Left cardiac atrium (tissue), 4 donors: ENCODE data around the gene SMIM13. TPM values are rescaled to one million over a fixed set of nuclear protein-coding genes. Genes with fewer than 3 reads are reported as not detected.
A peak's percentile ranks its signal among the peaks of the same experiment; 100 is the strongest.

ENCODE experiments used
- ATAC-seq, 2 donors: fragments of 200-7000 bp; cut with Tn5 transposase; one replicate each; pipeline ENCODE4 v1.9.1; 2020; ENCODE audit warnings: mild to moderate bottlenecking in 2 of 2, moderate library complexity in 2 of 2
- DNase-seq: peaks from one replicate; pipeline ENCODE4 v3.0.0-alpha.2; 2020
- intact Hi-C, 2 donors: fragments of 100-400 bp; cut with DNase I; formaldehyde crosslinking; loops; one replicate each; pipeline versions ENCODE4 v1.14.1 to v1.15.1; 2022 to 2023
- total RNA-seq, 2 donors: library from RNA; stranded (reverse); fragmentation: NEBNext Ultra II Directional; extraction: Animal tissue kit (Norgen Biotek cat#: 25700); gene quantifications; one replicate each; pipeline ENCODE4 v1.2.1, GENCODE V29; 2021
- donor health status: DM: no; HTN: yes; CAD: no.
- donor health status: DM: no; HTN: yes; CAD: no; lungs with severe emphysema.
- donor health status: DM: yes; HTN: yes; CAD: no.
- donor health status: Dilated cardiomyopathy.

SMIM13 gene
- total RNA-seq, 2 donors from 2014 or later, result 10.9 to 11.3 TPM

- no peak for ATAC-seq
- DNase-seq, result no peak
- intact Hi-C loops, result loop anchor here in 1 of 2 donors (5.0 kb wide), 1 partner anchor 435 kb away; no protein-coding TSS in a partner anchor
Observed at GRCh38 chr6:11142296-11143027, 48.8 kb downstream of the SMIM13 start.

GRCh38 chr6:11143394-11144371 lies 50.0 kb downstream of the SMIM13 start:
- peak; percentile 81 for DNase-seq
- intact Hi-C loops, result loop anchor here in 1 of 2 donors (1.0 to 5.0 kb wide), 2 partner anchors 353 to 434 kb away; no protein-coding TSS in a partner anchor
- peak in 1 of 2 donors; percentile 81 for ATAC-seq

GRCh38 chr6:11144393-11144851 lies 50.8 kb downstream of the SMIM13 start:
- peak; percentile 84 for DNase-seq
- ATAC-seq, result peak; percentile 92 to 95
- intact Hi-C loops, result loop anchor here in 1 of 2 donors (1.0 to 5.0 kb wide), 2 partner anchors 352 to 433 kb away; no protein-coding TSS in a partner anchor

- DNase-seq, result no peak
- ATAC-seq, result no peak
- intact Hi-C loops, result loop anchor here in 1 of 2 donors (2.0 kb wide), 1 partner anchor 347 kb away; no protein-coding TSS in a partner anchor
Observed at GRCh38 chr6:11146117-11146826, 52.6 kb downstream of the SMIM13 start.

- DNase-seq, result no peak
- ATAC-seq, result no peak
- intact Hi-C loops, result no loop called here
Observed at GRCh38 chr6:11149551-11149950, 55.9 kb downstream of the SMIM13 start.

GRCh38 chr6:11151488-11151887 lies 57.9 kb downstream of the SMIM13 start:
- intact Hi-C loops, result no loop called here
- DNase-seq (no peak), ATAC-seq (no peak)

GRCh38 chr6:11152581-11152980 lies 58.9 kb downstream of the SMIM13 start:
- intact Hi-C loops, result no loop called here
- DNase-seq (no peak), ATAC-seq (no peak)

- no peak for ATAC-seq
- DNase-seq, result no peak
- intact Hi-C loops, result no loop called here
Observed at GRCh38 chr6:11153447-11153846, 59.8 kb downstream of the SMIM13 start.

GRCh38 chr6:11155589-11155988 lies 62.0 kb downstream of the SMIM13 start:
- intact Hi-C loops, result no loop called here

GRCh38 chr6:11160199-11160598 lies 66.6 kb downstream of the SMIM13 start:
- DNase-seq (no peak), ATAC-seq (no peak)
- intact Hi-C loops, result no loop called here

More at GRCh38 chr6:11155589-11155988, 62.0 kb downstream of the SMIM13 start:
- DNase-seq (no peak), ATAC-seq (no peak)

- DNase-seq (no peak), ATAC-seq (no peak)
- intact Hi-C loops, result no loop called here
Observed at GRCh38 chr6:11161031-11161956, 67.7 kb downstream of the SMIM13 start.

- ATAC-seq (no peak), DNase-seq (no peak)
- intact Hi-C loops, result no loop called here
Observed at GRCh38 chr6:11162262-11162661, 68.6 kb downstream of the SMIM13 start.

- DNase-seq (no peak), ATAC-seq (no peak)
- intact Hi-C loops, result no loop called here
Observed at GRCh38 chr6:11163932-11164331, 70.3 kb downstream of the SMIM13 start.

GRCh38 chr6:11164717-11165646 lies 71.3 kb downstream of the SMIM13 start:
- ATAC-seq (no peak), DNase-seq (no peak)
- intact Hi-C loops, result no loop called here

GRCh38 chr6:11166948-11167347 lies 73.3 kb downstream of the SMIM13 start:
- intact Hi-C loops, result no loop called here
- DNase-seq (no peak), ATAC-seq (no peak)

- DNase-seq (no peak), ATAC-seq (no peak)
Observed at GRCh38 chr6:11168091-11168635, 74.5 kb downstream of the SMIM13 start.

GRCh38 chr6:11171952-11172351 lies 78.3 kb downstream of the SMIM13 start:
- intact Hi-C loops, result loop anchor here (5.0 to 10.0 kb wide), 2 partner anchors 60 to 323 kb away; partner anchors contain the start of gene NEDD9 (in 1 of the 2)
- no peak for ATAC-seq

More at GRCh38 chr6:11168091-11168635, 74.5 kb downstream of the SMIM13 start:
- intact Hi-C loops, result no loop called here

More at GRCh38 chr6:11171952-11172351, 78.3 kb downstream of the SMIM13 start:
- DNase-seq, result no peak
